ENCODE results near the gene LAMB3.

LAMB3 gene

GRCh38 chr1:209630383-209631225, 21.6 kb downstream of the LAMB3 start:
- DNase-seq: no peak

GRCh38 chr1:209629621-209630382, 22.4 kb downstream of the LAMB3 start:
- DNase-seq: no peak

DNA sequence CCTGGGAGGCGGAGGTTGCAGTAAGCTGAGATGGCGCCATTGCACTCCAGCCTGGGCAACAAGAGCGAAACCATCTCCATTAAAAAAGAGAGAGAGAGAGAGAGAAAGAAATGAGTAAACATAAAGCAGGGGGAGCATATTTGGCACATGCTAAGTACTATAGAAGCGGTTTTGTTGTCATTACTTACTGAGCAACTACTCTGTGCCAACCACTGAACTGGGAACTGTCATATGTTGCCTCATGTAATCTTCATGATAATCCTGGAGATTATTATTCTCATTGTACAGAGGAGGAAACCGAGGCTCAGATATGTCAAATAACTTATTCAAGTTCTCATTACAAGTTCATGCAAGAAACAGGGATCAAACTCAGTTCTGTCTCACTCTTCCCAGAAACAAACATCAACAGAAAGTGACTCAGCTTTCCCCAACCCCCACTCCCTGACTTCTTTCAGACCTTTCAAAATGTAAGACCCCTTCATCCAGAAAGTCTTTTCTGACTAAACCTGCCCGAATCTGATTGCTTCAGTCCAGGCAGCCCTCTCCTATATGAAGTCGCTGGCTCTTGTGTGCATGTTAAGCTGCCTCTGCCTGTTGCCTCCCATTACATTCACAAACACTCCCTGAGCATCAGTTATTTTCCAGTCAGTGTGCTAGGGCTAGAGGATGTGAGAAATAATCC, 23.5 kb downstream of the LAMB3 start:
- DNase-seq: no peak

GRCh38 chr1:209627732-209628196, 24.5 kb downstream of the LAMB3 start:
- DNase-seq: peak; percentile 68 to 71

GRCh38 chr1:209627027-209627731, 25.0 kb downstream of the LAMB3 start:
- DNase-seq: peak in 1 of 2 donors; percentile 26

DNA sequence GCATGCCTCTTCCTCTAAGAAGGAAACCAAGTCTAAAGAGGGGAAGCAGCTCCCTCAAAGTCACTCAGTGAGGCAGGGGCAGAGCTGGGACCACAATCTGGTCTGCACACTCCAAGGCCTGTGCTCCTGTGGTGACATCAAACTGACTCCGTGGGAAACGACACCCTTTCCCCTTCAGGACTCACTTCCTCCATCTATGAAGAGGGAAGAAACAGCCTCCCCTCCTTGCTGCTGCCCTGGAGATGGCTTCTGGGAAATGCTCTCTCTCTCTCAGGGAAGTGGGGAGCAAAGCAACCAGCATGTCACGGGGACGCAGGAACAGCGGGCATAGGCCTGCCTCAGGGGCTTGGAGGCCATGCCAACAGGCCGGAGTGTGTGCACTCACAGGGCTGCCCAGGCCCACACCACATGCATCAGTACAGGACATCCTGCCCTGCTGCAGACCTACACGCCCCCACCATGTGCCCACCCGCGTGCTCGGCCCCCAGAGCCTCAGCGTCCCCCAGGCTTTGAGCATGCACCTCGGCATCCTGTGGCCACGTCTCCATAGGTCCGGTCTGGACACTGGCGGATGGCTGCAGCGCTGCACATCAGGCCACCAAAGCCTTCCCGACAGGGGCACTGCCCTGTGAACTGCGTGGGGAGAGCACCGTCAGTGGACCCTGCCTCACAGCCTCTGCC, 25.7 kb downstream of the LAMB3 start:
- no peak for DNase-seq

DNA sequence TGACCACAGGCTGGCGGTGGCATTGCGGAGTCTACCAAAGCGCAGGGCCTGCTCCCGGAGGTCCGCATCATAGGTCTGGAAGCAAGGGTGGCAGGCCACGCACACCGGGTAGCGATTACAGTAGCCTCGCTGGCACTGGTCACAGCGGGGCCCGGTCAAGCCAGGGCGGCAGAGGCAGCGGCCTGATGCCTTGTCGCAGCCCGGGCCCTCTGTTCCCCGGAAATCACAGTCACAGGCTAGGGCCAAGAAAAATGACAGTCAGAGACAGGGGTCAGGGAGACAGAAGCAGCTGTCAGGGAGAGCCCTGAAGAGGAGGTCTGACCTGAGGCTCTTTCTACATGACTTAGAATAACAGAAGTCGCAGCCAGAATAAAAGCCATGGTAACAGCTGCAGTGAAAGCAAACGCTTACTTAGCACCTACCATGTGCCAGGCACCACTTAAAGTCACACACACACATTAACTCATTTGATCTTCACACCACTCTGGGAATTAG, 26.4 kb downstream of the LAMB3 start:
- no peak for DNase-seq

DNA sequence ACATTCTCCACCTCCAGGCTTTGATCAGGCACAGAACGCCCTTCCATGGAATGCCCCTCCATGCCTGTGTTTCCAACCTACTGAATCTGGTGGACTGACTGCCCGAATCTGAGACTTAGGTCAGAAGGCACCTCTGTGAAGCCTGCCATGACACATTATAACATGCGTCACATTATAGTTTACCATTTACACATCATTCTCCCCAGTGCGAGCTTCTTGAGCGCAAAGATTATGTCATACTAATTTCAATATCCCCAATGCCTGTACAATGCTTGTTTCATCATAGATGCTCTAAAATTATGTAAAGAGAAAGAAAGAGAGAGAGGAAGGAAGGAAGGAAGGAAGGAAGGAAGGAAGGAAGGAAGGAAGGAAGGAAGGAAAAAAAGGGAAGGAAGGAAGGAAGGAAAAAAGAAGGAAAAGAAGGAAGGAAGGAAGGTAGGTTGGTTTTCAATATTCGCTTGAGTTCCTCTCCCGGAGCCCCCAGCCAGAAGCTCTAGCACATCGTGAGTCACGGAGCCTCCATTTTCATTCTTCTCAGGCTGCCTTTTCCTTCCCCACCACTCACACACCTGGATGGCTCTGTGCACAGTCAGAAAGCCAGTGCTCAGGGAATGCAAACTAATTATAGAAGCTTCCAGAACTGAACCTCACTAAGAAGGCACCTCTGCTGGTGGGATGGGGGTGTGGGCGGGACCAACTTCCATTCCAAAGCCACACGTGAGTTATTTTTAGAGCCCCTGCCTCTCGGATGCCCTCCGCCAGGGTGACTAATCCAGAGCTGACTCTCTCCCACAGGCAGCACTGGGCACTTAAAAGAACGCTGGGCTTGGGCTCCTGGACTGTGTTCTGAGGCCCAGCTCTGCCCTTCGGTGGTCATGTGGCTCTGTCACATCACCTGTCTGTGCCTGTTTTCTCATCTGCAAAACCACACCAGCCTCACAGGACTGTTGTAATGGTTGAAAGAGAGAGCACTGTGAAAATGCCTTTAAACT, 27.4 kb downstream of the LAMB3 start:
- no peak for DNase-seq

DNA sequence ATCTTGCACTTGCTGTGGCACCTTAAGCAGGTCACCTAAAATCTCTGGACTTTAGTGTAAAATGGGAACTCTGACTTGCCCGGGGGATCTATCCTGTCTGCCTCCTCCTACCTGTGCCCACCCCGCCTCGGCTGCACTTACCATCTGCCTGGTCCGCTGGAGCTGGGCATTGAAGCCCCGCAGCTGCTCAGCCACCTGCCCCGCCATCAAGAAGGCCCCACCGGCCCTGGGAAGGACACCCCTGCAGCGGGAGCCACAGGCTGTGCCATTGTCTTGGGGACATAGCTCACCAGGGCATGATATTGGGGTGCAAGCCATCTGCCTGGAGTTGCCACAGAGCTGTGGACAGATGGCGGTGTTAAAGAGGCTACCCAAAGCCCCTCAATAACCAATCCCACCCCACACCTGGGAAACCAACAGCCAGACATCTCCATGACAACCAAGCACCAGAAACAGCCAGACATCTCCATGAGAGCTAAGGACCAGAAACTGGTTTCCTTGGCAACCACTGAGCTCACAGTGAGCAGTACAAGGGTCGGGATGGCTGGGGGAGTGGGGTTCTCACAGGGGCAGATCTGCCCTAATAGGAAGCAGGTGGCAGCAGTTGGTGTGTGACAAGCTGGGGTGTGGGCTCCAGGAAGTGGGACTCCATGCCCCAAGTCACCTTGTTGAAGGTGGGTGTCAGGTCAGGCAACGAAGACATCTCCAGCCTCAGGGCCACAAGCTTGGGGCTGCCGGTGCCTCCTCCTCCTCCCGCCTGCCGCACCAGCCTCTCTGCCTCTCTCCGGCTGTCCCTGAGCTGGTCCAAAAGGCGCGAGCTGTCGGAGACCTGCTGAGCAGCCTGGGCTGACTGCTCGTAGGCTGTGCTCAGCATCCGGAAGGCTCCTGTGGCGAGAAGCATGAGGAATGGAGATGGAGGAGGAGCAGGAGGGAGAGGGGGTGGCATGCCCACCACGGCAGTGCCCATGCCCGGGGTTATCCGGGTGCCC, 29.1 kb downstream of the LAMB3 start:
- no peak for DNase-seq

DNA sequence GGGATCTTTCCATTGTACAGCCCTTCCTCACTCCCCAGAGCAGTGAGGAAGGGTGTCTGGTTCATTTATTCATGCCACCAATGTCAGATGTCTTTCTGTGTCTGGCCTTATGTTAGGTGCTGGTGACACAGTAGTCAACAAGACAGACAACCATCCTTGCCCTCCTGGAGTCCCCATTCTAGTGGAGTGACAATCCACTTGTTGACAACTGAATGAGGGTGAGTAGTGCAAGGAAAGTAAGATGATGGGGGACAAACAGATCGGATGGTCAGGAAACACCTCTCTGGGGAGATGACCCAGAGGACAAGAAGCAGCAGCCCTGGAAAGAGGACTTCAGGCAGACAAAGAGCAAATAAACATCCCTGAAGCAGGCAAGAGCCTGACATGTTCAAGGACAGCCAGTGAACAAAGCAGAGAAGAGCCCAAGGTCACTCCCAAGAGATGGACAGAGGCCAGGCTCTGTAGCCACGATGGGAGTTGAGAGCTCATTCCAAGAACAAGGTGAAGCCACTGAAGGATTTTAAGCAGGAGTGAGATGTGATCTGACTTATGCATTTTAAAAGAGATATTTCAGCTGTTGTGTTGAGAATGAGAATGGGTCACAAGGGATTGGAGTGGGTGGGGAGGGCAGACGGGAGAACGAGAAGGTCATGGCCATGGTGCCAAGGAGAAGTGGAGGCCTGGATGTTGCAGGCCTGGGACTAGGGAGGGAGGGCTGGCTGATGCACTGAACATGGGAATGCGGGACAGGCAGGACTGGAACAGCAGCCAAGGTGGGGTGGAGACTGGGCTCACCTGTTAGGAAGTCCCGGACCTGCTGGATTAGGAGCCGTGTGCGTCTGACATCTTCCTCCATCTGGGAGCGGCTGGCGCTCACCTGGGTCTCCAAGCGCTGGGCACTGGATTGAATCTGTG, 30.2 kb downstream of the LAMB3 start:
- DNase-seq: no peak

DNA sequence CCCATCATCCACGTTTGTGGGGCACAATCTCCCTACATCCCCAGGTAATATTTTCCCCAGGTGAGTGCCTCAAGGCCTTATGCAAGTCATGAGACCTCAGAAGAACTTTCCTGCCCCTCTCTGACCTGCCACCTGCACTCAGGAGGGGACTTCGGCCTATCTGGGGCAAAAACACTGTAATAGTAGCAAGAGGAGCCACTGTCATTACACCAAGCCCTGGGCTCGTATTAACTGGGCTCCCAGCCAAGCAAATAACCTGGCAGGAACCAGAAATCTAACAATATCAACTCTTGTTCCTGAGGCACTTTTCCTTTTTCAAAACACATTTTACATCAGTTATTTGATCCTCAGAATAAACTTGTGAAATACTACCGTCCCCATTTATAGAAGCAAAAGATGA, 30.9 kb downstream of the LAMB3 start:
- no peak for DNase-seq

GRCh38 chr1:209620487-209620884, 31.7 kb downstream of the LAMB3 start:
- no peak for DNase-seq

- DNase-seq: no peak
These were observed 32.3 kb downstream of the LAMB3 start for GRCh38 chr1:209619696-209620486.

DNA sequence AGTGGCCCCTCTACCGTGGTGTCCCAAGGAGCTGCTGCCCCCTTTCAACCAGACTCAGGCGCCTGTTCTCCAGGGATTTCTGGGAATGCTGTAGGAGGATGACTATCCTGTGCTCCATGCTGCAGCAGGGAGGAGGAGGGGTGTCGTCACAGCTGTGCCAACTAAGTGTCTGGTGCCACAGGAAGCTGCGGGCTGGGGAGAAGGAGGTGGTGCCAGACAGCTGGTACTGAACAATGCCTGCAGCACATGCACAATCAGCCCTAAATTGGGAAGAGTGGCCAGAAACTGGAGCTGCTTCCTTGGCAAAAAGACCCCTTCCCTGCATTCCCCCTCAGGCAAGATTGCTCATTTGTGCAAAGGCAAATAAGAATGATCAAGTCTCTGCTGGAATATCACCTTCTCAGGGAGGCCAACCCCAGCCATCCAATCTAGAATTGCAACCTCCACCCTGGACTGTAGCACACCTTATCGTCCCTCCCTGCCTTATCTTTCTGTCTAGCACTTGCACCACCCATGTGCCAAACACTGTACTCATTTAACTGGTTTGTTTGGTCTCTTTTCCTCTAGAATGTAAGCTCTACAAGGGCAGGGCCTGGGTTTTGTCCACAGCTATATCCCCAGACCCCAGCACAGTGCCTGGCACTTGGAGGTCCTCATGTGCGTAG, 33.3 kb downstream of the LAMB3 start:
- no peak for DNase-seq

- no peak for DNase-seq
These were observed 33.9 kb downstream of the LAMB3 start for GRCh38 chr1:209618291-209618690.

- DNase-seq: no peak
These were observed 34.5 kb downstream of the LAMB3 start for GRCh38 chr1:209617755-209618154.

All from CD4-positive, alpha-beta T cell treated with Interleukin-4 for 1 hour (primary cell).